ENCODE measurements around the gene CHTF8.

Gene CHTF8

GRCh38 chr16:69106491-69107315 lies 25.7 kb downstream of the CHTF8 start:
- ChIA-PET POLR2A (interaction anchor here (1.2 kb wide), 1 partner anchor 25 kb away, joined by 6 read pairs; no protein-coding TSS in a partner anchor), CTCF (interaction anchor here (0.6 to 2.2 kb wide), 3 partner anchors 10 to 378 kb away, joined by 3 to 11 read pairs (median 4); no protein-coding TSS in a partner anchor)
- no peaks in the 10 kb centered on the region; the same call in 1 of the 2 replicates for H3K4me1 ChIP-seq (ENCODE audit: control insufficient read depth, insufficient read depth, low read length)
- H3K36me3 ChIP-seq (ENCODE audit: control insufficient read depth in 2 of 2, insufficient read depth in 1 of 2, low read length in 2 of 2): peaks cover 0 to 14% of the 10 kb centered on the region in 2 experiments; a peak in 1 of 3 replicates
- TF ChIP-seq ZNF341 (tag by site-specific recombination; IDR thresholded peaks at IDR 0.05; ENCODE audit: low read depth): peak; percentile 53
- peak; percentile 91 for TF ChIP-seq ZBTB8A (tag by site-specific recombination; IDR thresholded peaks at IDR 0.05)
- peak; percentile 81 for TF ChIP-seq ZBTB10 (tag by site-specific recombination; IDR thresholded peaks at IDR 0.05)
- TF ChIP-seq MZF1 (tag by site-specific recombination; IDR thresholded peaks at IDR 0.05; ENCODE audit: borderline replicate concordance): no peak
- TF ChIP-seq ZNF398 (tag by site-specific recombination; IDR thresholded peaks at IDR 0.05): 0 out of 2 replicates have a peak, but pooled peaks have one; percentile 9
- TF ChIP-seq ZNF449 (tag by site-specific recombination; IDR thresholded peaks at IDR 0.05): peak; percentile 92
- 0 out of 2 replicates have a peak, but pooled peaks have one; percentile 17 for TF ChIP-seq EGR2 (tag by site-specific recombination; IDR thresholded peaks at IDR 0.05; ENCODE audit: low read depth)
- TF ChIP-seq ZNF335 (tag by site-specific recombination; conservative IDR thresholded peaks at IDR 0.05): peak; percentile 22; the same call in 1 of the 2 replicates
- TF ChIP-seq ZNF24 (tag by site-specific recombination; IDR thresholded peaks at IDR 0.05): no peak
- peak; percentile 47 for TF ChIP-seq GLIS2 (tag by site-specific recombination; IDR thresholded peaks at IDR 0.05)
- TF ChIP-seq ZNF777 (tag by site-specific recombination; IDR thresholded peaks at IDR 0.05; ENCODE audit: borderline replicate concordance): peak; percentile 26; the same call in 1 of the 2 replicates
- no peak for TF ChIP-seq INSM2 (tag by site-specific recombination; IDR thresholded peaks at IDR 0.05)
- no peak for TF ChIP-seq ZNF677 (tag by site-specific recombination; IDR thresholded peaks at IDR 0.05)
- peak; percentile 61; the same call in 1 of the 2 replicates for TF ChIP-seq ZBTB20 (tag by site-specific recombination; IDR thresholded peaks at IDR 0.05)
- TF ChIP-seq ZNF214 (tag by site-specific recombination; IDR thresholded peaks at IDR 0.05; ENCODE audit: borderline replicate concordance): no peak
- 0 out of 2 replicates have a peak, but pooled peaks have one; percentile 38 for TF ChIP-seq KLF16 (tag by site-specific recombination; IDR thresholded peaks at IDR 0.05)
- no peak for TF ChIP-seq ZNF274 (IDR thresholded peaks at IDR 0.05; ENCODE audit: low read length)
- TF ChIP-seq ZNF274 (tag by site-specific recombination; IDR thresholded peaks at IDR 0.05; ENCODE audit: borderline replicate concordance): no peak
- peak; percentile 38; the same call in 1 of the 2 replicates for TF ChIP-seq CTCF (tag by site-specific recombination; IDR thresholded peaks at IDR 0.05)
- peak; percentile 67 for TF ChIP-seq GLIS1 (tag by site-specific recombination; IDR thresholded peaks at IDR 0.05)
- TF ChIP-seq PATZ1 (tag by site-specific recombination; IDR thresholded peaks at IDR 0.05): peak; percentile 70; the same call in 1 of the 2 replicates
- peak; percentile 42; the same call in 1 of the 2 replicates for TF ChIP-seq ZFHX2 (tag by site-specific recombination; conservative IDR thresholded peaks at IDR 0.05)
- no peaks in the 10 kb centered on the region for H3K9me3 ChIP-seq (ENCODE audit: control insufficient read depth, insufficient read depth, low read depth, low read length)
- H3K4me3 ChIP-seq (ENCODE audit: low read depth, low read length): peak overlapping the region; percentile 49
- H3K27ac ChIP-seq (ENCODE audit: extremely low read depth, low read depth, low read length): peak overlapping the region; percentile 63; the same call in 1 of the 2 replicates

All from HEK293 (cell line).